ENCODE results near the gene ARMC2. TPM values are rescaled to one million over a fixed set of nuclear protein-coding genes. Genes with fewer than 3 reads are reported as not detected.

The ARMC2 gene
- total and polyA plus RNA-seq, 2 of the 8 experiments (the other 6 are each of a cell fraction or from before 2014, with no cell fraction given) = 1.6 to 4.4 TPM

GRCh38 chr6:108982154-108983113, 134.2 kb downstream of the ARMC2 start:
- Histone ChIP-seq H2BK5ac (ENCODE audit: low read depth, low read length) (no peak overlapping the region), H4K91ac (replicated peaks; ENCODE audit: insufficient read length, low read length) (no peak overlapping the region), H3K4ac (replicated peaks; ENCODE audit: insufficient read length, low read depth, low read length) (no peak overlapping the region), H2BK15ac (ENCODE audit: low read length) (no peak overlapping the region), H3K4me1 (replicated peaks in 1 of 4; ENCODE audit: control insufficient read depth in 3 of 4, insufficient read depth in 4 of 4, low read length in 3 of 4) (no peaks in the 10 kb centered on the region), H3K14ac (ENCODE audit: insufficient read length) (no peak overlapping the region), H3K23me2 (ENCODE audit: low read depth, low read length) (no peaks in the 10 kb centered on the region), H3K79me1 (ENCODE audit: low read depth, low read length) (no peaks in the 10 kb centered on the region), H4K8ac (ENCODE audit: extremely low read depth, insufficient read depth, low read length) (no peak overlapping the region), H3K27me3 (replicated peaks in 1 of 4; ENCODE audit: control insufficient read depth in 3 of 4, extremely low read depth in 1 of 4, insufficient read depth in 3 of 4, low read length in 3 of 4) (no peaks in the 10 kb centered on the region), H3K9ac (replicated peaks in 1 of 4; ENCODE audit: extremely low read depth in 1 of 4, low read depth in 3 of 4, low read length in 3 of 4) (no peak overlapping the region), H3K18ac (ENCODE audit: extremely low read depth, low read length) (no peak overlapping the region), H2AK5ac (ENCODE audit: low read depth, low read length) (no peak overlapping the region), H3K36me3 (ENCODE audit: control insufficient read depth in 2 of 4, insufficient read depth in 4 of 4, low read length in 3 of 4) (peaks cover 0 to 7% (median 2%) of the 10 kb centered on the region in 4 experiments; a peak in 4 of 8 replicates), H3K4me3 (ENCODE audit: extremely low read depth in 1 of 4, insufficient read depth in 2 of 4, low read depth in 3 of 4, low read length in 4 of 4) (no peak overlapping the region), H3K23ac (ENCODE audit: insufficient read length) (no peak overlapping the region), H3K56ac (replicated peaks; ENCODE audit: insufficient read length, low read depth, low read length) (no peak overlapping the region), H3K27ac (ENCODE audit: low read depth, low read length) (no peak overlapping the region), H3K9me3 (ENCODE audit: insufficient read depth in 2 of 2, low read depth in 1 of 2, low read length in 1 of 2) (no peaks in the 10 kb centered on the region), H2AFZ (ENCODE audit: low read length) (no peak overlapping the region), H2BK120ac (replicated peaks; ENCODE audit: low read depth, low read length) (no peak overlapping the region), H3K4me2 (ENCODE audit: insufficient read depth in 1 of 2, low read depth in 2 of 2, low read length in 2 of 2) (no peak overlapping the region), H2BK20ac (ENCODE audit: low read length) (no peak overlapping the region), H4K20me1 (replicated peaks in 1 of 2; ENCODE audit: control insufficient read depth in 1 of 2, insufficient read depth in 2 of 2, low read length in 2 of 2) (no peaks in the 10 kb centered on the region), H2BK12ac (ENCODE audit: low read depth, low read length) (no peak overlapping the region), H4K5ac (ENCODE audit: insufficient read length, low read depth, low read length) (no peak overlapping the region), H3K79me2 (ENCODE audit: control insufficient read depth in 1 of 2, insufficient read depth in 2 of 2, low read length in 2 of 2) (no peaks in the 10 kb centered on the region)
- ChIA-PET POLR2A (ENCODE audit: partially characterized antibody) (no interaction called here), CTCF (ENCODE audit: partially characterized antibody) (no interaction called here)
- no peak for FAIRE-seq
- 92% methylated on average over 6 of the region's 10 CpGs; no CpG with 5 or more reads in 1 of the 2 experiments for WGBS, 2 experiments (ENCODE audit: extremely low coverage in 1 of 2, insufficient coverage in 1 of 2, insufficient read length in 1 of 2, insufficient replicate concordance in 2 of 2, low coverage in 1 of 2, low lambda C conversion rate in 2 of 2, missing lambda C conversion rate in 1 of 2)
- no peak for DNase-seq (ENCODE audit: low read depth in 1 of 2, low spot score in 2 of 2)
- TF ChIP-seq NANOG (IDR thresholded peaks at IDR 0.05; ENCODE audit: insufficient read depth, low read depth, low read length, poor library complexity, severe bottlenecking) (no peak), SP4 (IDR thresholded peaks at IDR 0.05; ENCODE audit: low read length) (no peak), EP300 (IDR thresholded peaks at IDR 0.05; ENCODE audit: borderline replicate concordance in 1 of 2, low read depth in 2 of 2, low read length in 2 of 2) (no peak), TAF7 (optimal IDR thresholded peaks at IDR 0.05; ENCODE audit: borderline replicate concordance, low read depth, low read length) (no peak)

Measured in H1 (cell line).